Activated B cell treated with CpG ODN at 0.5 μM for 24 hours (primary cell): Measurements from ENCODE around the gene MINAR2. TPM values are rescaled to one million over a fixed set of nuclear protein-coding genes. Genes with fewer than 3 reads are reported as not detected.
A peak's percentile ranks its signal among the peaks of the same experiment; 100 is the strongest.

Source experiments
- ATAC-seq: fragments of 200-7000 bp; cut with Tn5 transposase; one replicate; pipeline ENCODE4 v1.10.0; 2021; ENCODE audit warnings: low read depth, mild to moderate bottlenecking, moderate library complexity
- CTCF ChIA-PET: fragments of 350-600 bp; sonication (Branson Sonifier 250); formaldehyde crosslinking; loops from one replicate; lab custom pipeline; 2021; ENCODE audit warnings: antibody characterized with exemption; lab: Charles Lee
- POLR2A ChIA-PET: fragments of 350-600 bp; sonication (Branson Sonifier 250); formaldehyde crosslinking; loops from one replicate; lab custom pipeline; 2021; ENCODE audit warnings: antibody characterized with exemption; lab: Charles Lee
- DNase-seq: peaks from one replicate; pipeline ENCODE4 v3.0.0; 2022
- H3K27ac Mint-ChIP-seq: one replicate; pipeline ENCODE4 v1.8.0; 2020; ENCODE audit warnings: mixed read lengths
- H3K27me3 Mint-ChIP-seq: one replicate; pipeline ENCODE4 v1.8.0; 2021; ENCODE audit warnings: mixed read lengths
- H3K36me3 Mint-ChIP-seq: one replicate; pipeline ENCODE4 v1.8.0; 2021; ENCODE audit warnings: low read depth, mixed read lengths
- H3K4me1 Mint-ChIP-seq: one replicate; pipeline ENCODE4 v1.8.0; 2021; ENCODE audit warnings: mixed read lengths
- H3K4me3 Mint-ChIP-seq: one replicate; pipeline ENCODE4 v1.8.0; 2020; ENCODE audit warnings: mild to moderate bottlenecking, mixed read lengths
- H3K9me3 Mint-ChIP-seq: one replicate; pipeline ENCODE4 v1.8.0; 2020; ENCODE audit warnings: mixed read lengths
- CTCF ChIP-seq: fragments of 200-600 bp; IDR thresholded peaks from one replicate; pipeline ENCODE4 v1.8.0; 2022; ENCODE audit warnings: antibody characterized with exemption, mild to moderate bottlenecking
- intact Hi-C: fragments of 100-400 bp; cut with micrococcal nuclease; formaldehyde crosslinking; loops from one replicate; pipeline ENCODE4 v1.15.1; 2024
- total RNA-seq: library from RNA; stranded (reverse); gene quantifications from 2 replicates; pipeline ENCODE4 v1.2.3, GENCODE V29; 2022

Gene MINAR2
- total RNA-seq, 1 donor from 2014 or later = not detected

- Mint-ChIP-seq H3K4me1 (peaks cover 2% of the 10 kb centered on the region), H3K36me3 (no peaks in the 10 kb centered on the region)
- no peak for TF ChIP-seq CTCF
Measured at GRCh38 chr5:129766798-129767197, 18.9 kb downstream of the MINAR2 start.

GRCh38 chr5:129767927-129768380, 20.1 kb downstream of the MINAR2 start:
- Mint-ChIP-seq H3K4me1 (peaks cover 2% of the 10 kb centered on the region), H3K27ac (no peak overlapping the region), H3K4me3 (no peak overlapping the region), H3K9me3 (no peaks in the 10 kb centered on the region), H3K27me3 (peaks cover 2% of the 10 kb centered on the region), H3K36me3 (no peaks in the 10 kb centered on the region)
- peak; percentile 37 for TF ChIP-seq CTCF
- ATAC-seq (peak; percentile 64), DNase-seq (no peak)
- ChIA-PET CTCF (interaction anchor here (1.0 to 1.9 kb wide), 3 partner anchors 9 to 864 kb away, joined by 4 to 17 read pairs (median 8); no protein-coding TSS in a partner anchor), POLR2A (no interaction called here)
- intact Hi-C loops = loop anchor here (1.0 to 5.0 kb wide), 3 partner anchors 101 to 863 kb away; no protein-coding TSS in a partner anchor

More at GRCh38 chr5:129766798-129767197, 18.9 kb downstream of the MINAR2 start:
- intact Hi-C loops = loop anchor here (5.0 kb wide), 2 partner anchors 99 to 594 kb away; no protein-coding TSS in a partner anchor
- ChIA-PET CTCF (interaction anchor here (1.4 to 1.9 kb wide), 2 partner anchors 9 to 861 kb away, joined by 5 to 17 read pairs; no protein-coding TSS in a partner anchor), POLR2A (no interaction called here)
- ATAC-seq (no peak), DNase-seq (no peak)
- no peak overlapping the region for H3K4me3 Mint-ChIP-seq
- H3K9me3 Mint-ChIP-seq = no peaks in the 10 kb centered on the region
- no peak overlapping the region for H3K27ac Mint-ChIP-seq
- peaks cover 2% of the 10 kb centered on the region for H3K27me3 Mint-ChIP-seq

- Mint-ChIP-seq H3K4me3 (no peak overlapping the region), H3K4me1 (peaks cover 2% of the 10 kb centered on the region), H3K36me3 (no peaks in the 10 kb centered on the region), H3K27me3 (peaks cover 2% of the 10 kb centered on the region), H3K9me3 (no peaks in the 10 kb centered on the region), H3K27ac (no peak overlapping the region)
- ChIA-PET POLR2A (no interaction called here), CTCF (interaction anchor here (0.7 to 1.9 kb wide), 4 partner anchors 10 to 865 kb away, joined by 3 to 17 read pairs (median 6); no protein-coding TSS in a partner anchor)
- no peak for ATAC-seq
- TF ChIP-seq CTCF = no peak
- no peak for DNase-seq
- intact Hi-C loops = loop anchor here (1.0 to 5.0 kb wide), 3 partner anchors 101 to 863 kb away; no protein-coding TSS in a partner anchor
Measured at GRCh38 chr5:129768735-129769134, 20.8 kb downstream of the MINAR2 start.

- H3K9me3 Mint-ChIP-seq = no peaks in the 10 kb centered on the region
- no peak overlapping the region for H3K27ac Mint-ChIP-seq
- no peak for TF ChIP-seq CTCF
- peaks cover 2% of the 10 kb centered on the region for H3K4me1 Mint-ChIP-seq
- no peak for DNase-seq
- ATAC-seq = no peak
- no peaks in the 10 kb centered on the region for H3K36me3 Mint-ChIP-seq
- peaks cover 2% of the 10 kb centered on the region for H3K27me3 Mint-ChIP-seq
- POLR2A ChIA-PET = no interaction called here
- no peak overlapping the region for H3K4me3 Mint-ChIP-seq
- CTCF ChIA-PET = interaction anchor here (0.7 to 3.0 kb wide), 8 partner anchors 8 to 1339 kb away, joined by 3 to 14 read pairs (median 6); partner anchors contain the start of gene MINAR2
- intact Hi-C loops = loop anchor here (2.0 kb wide), 1 partner anchor 83 kb away; no protein-coding TSS in a partner anchor
Measured at GRCh38 chr5:129770024-129770820, 22.3 kb downstream of the MINAR2 start.
